HAP-1 (cell line): ENCODE results near the gene SLC6A2.
"Not testable (repeated sequence)": the region's sequence is repeated elsewhere in the genome, so short reads cannot be mapped to it uniquely, and the experiment has no call there.

Experiments used
- DNase-seq, 2 experiments: peaks; one replicate each; pipeline ENCODE4 v3.0.0-alpha.2; 2016 to 2020; ENCODE audit warnings: low spot score in 2 of 2
- H3K27me3 ChIP-seq: fragments of 250-450 bp; sonication (Bioruptor Pico); 2 replicates; pipeline ENCODE4 v1.5.1; 2020; ENCODE audit warnings: low read depth, mild to moderate bottlenecking, moderate library complexity
- H3K36me3 ChIP-seq: fragments of 250-450 bp; sonication (Bioruptor Pico); replicated peaks from 2 replicates; pipeline ENCODE4 v1.5.1; 2020; ENCODE audit warnings: mild to moderate bottlenecking
- H3K4me1 ChIP-seq: fragments of 250-450 bp; sonication (Bioruptor Pico); 2 replicates; pipeline ENCODE4 v1.5.1; 2020; ENCODE audit warnings: mild to moderate bottlenecking
- H3K4me3 ChIP-seq: fragments of 250-450 bp; sonication (Bioruptor Pico); 2 replicates; pipeline ENCODE4 v1.5.1; 2020; ENCODE audit warnings: mild to moderate bottlenecking, moderate library complexity
- H3K9me3 ChIP-seq: fragments of 250-450 bp; sonication (Bioruptor Pico); 2 replicates; pipeline ENCODE4 v1.5.1; 2020; ENCODE audit warnings: mild to moderate bottlenecking, moderate library complexity
- in situ Hi-C: fragments of 300-500 bp; cut with MboI; formaldehyde crosslinking; loops from 3 replicates; pipeline ENCODE4 v1.14.3; 2020; ENCODE audit warnings: low sequenced_read_pairs, inconsistent platforms, mixed read lengths

The SLC6A2 gene

GRCh38 chr16:55655897-55656681 is at the start of gene SLC6A2:
SLC6A2 (plus strand) TSS chr16:55655988; CDS start chr16:55656695, 707 bp downstream.
- H3K4me1 ChIP-seq, result no peaks in the 10 kb centered on the region
- H3K9me3 ChIP-seq, result no peaks in the 10 kb centered on the region
- H3K36me3 ChIP-seq, result no peaks in the 10 kb centered on the region
- DNase-seq, result no peak
- in situ Hi-C loops, result no loop called here
- no peak within 1 kb of the TSS for H3K4me3 ChIP-seq
- H3K27me3 ChIP-seq, result peaks cover 5% of the 10 kb centered on the region; the same call in 1 of the 2 replicates

GRCh38 chr16:55613613-55614335 is 42.0 kb upstream of the SLC6A2 start:
- no peak for DNase-seq

GRCh38 chr16:55615071-55615470 is 40.7 kb upstream of the SLC6A2 start:
- no peak overlapping the region for H3K4me3 ChIP-seq
- H3K27me3 ChIP-seq, result no peaks in the 10 kb centered on the region
- no peaks in the 10 kb centered on the region for H3K9me3 ChIP-seq
- no peak for DNase-seq
- no peaks in the 10 kb centered on the region for H3K36me3 ChIP-seq
- in situ Hi-C loops, result no loop called here
- H3K4me1 ChIP-seq, result no peaks in the 10 kb centered on the region

More at GRCh38 chr16:55613613-55614335, 42.0 kb upstream of the SLC6A2 start:
- H3K36me3 ChIP-seq, result no peaks in the 10 kb centered on the region
- H3K4me1 ChIP-seq, result no peaks in the 10 kb centered on the region
- in situ Hi-C loops, result no loop called here
- H3K27me3 ChIP-seq, result no peaks in the 10 kb centered on the region
- no peak overlapping the region for H3K4me3 ChIP-seq
- H3K9me3 ChIP-seq, result no peaks in the 10 kb centered on the region

- H3K36me3 ChIP-seq, H3K4me3 ChIP-seq, H3K4me1 ChIP-seq, DNase-seq, in situ Hi-C loops, H3K9me3 ChIP-seq, H3K27me3 ChIP-seq: not testable (repeated sequence)
Observed at GRCh38 chr16:55615670-55616069, 40.1 kb upstream of the SLC6A2 start.

GRCh38 chr16:55621771-55622170 is 34.0 kb upstream of the SLC6A2 start:
- in situ Hi-C loops, result no loop called here
- H3K9me3 ChIP-seq, result no peaks in the 10 kb centered on the region
- no peak for DNase-seq
- no peak overlapping the region for H3K4me3 ChIP-seq
- H3K27me3 ChIP-seq, result no peaks in the 10 kb centered on the region
- H3K36me3 ChIP-seq, result no peaks in the 10 kb centered on the region
- H3K4me1 ChIP-seq, result no peaks in the 10 kb centered on the region

- no peaks in the 10 kb centered on the region for H3K36me3 ChIP-seq
- no peaks in the 10 kb centered on the region for H3K4me1 ChIP-seq
- in situ Hi-C loops, result no loop called here
- H3K4me3 ChIP-seq, result no peak overlapping the region
- no peaks in the 10 kb centered on the region for H3K27me3 ChIP-seq
- no peak for DNase-seq
- H3K9me3 ChIP-seq, result no peaks in the 10 kb centered on the region
Observed at GRCh38 chr16:55622272-55622671, 33.5 kb upstream of the SLC6A2 start.

GRCh38 chr16:55622930-55623561 is 32.7 kb upstream of the SLC6A2 start:
- DNase-seq, result peak; percentile 10 to 27
- no peaks in the 10 kb centered on the region for H3K36me3 ChIP-seq
- no peaks in the 10 kb centered on the region for H3K4me1 ChIP-seq
- in situ Hi-C loops, result no loop called here
- H3K27me3 ChIP-seq, result no peaks in the 10 kb centered on the region
- no peak overlapping the region for H3K4me3 ChIP-seq
- no peaks in the 10 kb centered on the region for H3K9me3 ChIP-seq

- Histone ChIP-seq H3K27me3 (no peaks in the 10 kb centered on the region), H3K9me3 (no peaks in the 10 kb centered on the region), H3K36me3 (no peaks in the 10 kb centered on the region), H3K4me3 (no peak overlapping the region), H3K4me1 (no peaks in the 10 kb centered on the region)
- no peak for DNase-seq
- in situ Hi-C loops, result no loop called here
Observed at GRCh38 chr16:55623640-55624039, 32.1 kb upstream of the SLC6A2 start.

GRCh38 chr16:55624696-55625095 is 31.1 kb upstream of the SLC6A2 start:
- in situ Hi-C loops, result no loop called here
- Histone ChIP-seq H3K9me3 (no peaks in the 10 kb centered on the region), H3K27me3 (no peaks in the 10 kb centered on the region), H3K36me3 (no peaks in the 10 kb centered on the region), H3K4me3 (no peak overlapping the region), H3K4me1 (no peaks in the 10 kb centered on the region)
- DNase-seq, result no peak

- Histone ChIP-seq H3K9me3 (no peaks in the 10 kb centered on the region), H3K4me3 (no peak overlapping the region)
Observed at GRCh38 chr16:55625843-55626242, 29.9 kb upstream of the SLC6A2 start.

GRCh38 chr16:55628306-55628968 is 27.4 kb upstream of the SLC6A2 start:
- H3K36me3 ChIP-seq, result no peaks in the 10 kb centered on the region
- in situ Hi-C loops, result no loop called here

More at GRCh38 chr16:55625843-55626242, 29.9 kb upstream of the SLC6A2 start:
- Histone ChIP-seq H3K27me3 (no peaks in the 10 kb centered on the region), H3K36me3 (no peaks in the 10 kb centered on the region), H3K4me1 (no peaks in the 10 kb centered on the region)
- in situ Hi-C loops, result no loop called here
- no peak for DNase-seq

GRCh38 chr16:55630774-55631173 is 25.0 kb upstream of the SLC6A2 start:
- Histone ChIP-seq H3K9me3 (no peaks in the 10 kb centered on the region; the same call in 1 of the 2 replicates), H3K27me3 (no peaks in the 10 kb centered on the region), H3K36me3 (no peaks in the 10 kb centered on the region), H3K4me1 (no peaks in the 10 kb centered on the region), H3K4me3 (no peak overlapping the region)
- in situ Hi-C loops, result no loop called here
- no peak for DNase-seq

More at GRCh38 chr16:55628306-55628968, 27.4 kb upstream of the SLC6A2 start:
- Histone ChIP-seq H3K9me3 (no peaks in the 10 kb centered on the region; the same call in 1 of the 2 replicates), H3K4me3 (no peak overlapping the region), H3K27me3 (no peaks in the 10 kb centered on the region), H3K4me1 (no peaks in the 10 kb centered on the region)
- peak; percentile 9 to 29 for DNase-seq

- in situ Hi-C loops, result no loop called here
- no peak overlapping the region for H3K4me3 ChIP-seq
- no peaks in the 10 kb centered on the region for H3K4me1 ChIP-seq
- H3K27me3 ChIP-seq, result no peaks in the 10 kb centered on the region
- no peaks in the 10 kb centered on the region; the same call in 1 of the 2 replicates for H3K9me3 ChIP-seq
- no peak for DNase-seq
- no peaks in the 10 kb centered on the region for H3K36me3 ChIP-seq
Observed at GRCh38 chr16:55632259-55632658, 23.5 kb upstream of the SLC6A2 start.
